Fibroblast of upper back skin (primary cell): ENCODE results near the gene CCDC134.

Source experiments
- DNase-seq: peaks from one replicate; pipeline ENCODE4 v3.0.0-alpha.2; 2013

CCDC134 gene

GRCh38 chr22:41793871-41794270, 6.6 kb upstream of the CCDC134 start:
- no peak for DNase-seq

DNA sequence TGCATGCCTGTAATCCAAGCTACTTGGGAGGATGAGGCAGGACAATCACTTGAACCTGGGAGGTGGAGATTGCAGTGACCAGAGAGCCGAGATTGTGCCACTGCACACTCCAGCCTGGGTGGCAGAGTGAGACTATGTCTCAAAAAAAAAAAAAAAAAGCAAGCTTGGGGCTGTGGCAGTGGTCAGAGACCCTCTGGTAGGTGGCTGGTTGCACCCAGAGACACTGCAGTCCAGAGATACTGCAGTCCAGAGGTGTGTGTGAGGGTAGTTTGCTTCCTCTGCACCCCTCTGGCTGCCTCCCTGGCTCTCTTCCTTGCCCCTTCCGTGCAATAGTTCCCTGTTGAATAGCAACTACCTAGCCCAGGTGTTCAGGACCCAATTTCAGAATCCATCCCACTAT, 1.7 kb upstream of the CCDC134 start:
- DNase-seq = no peak

DNA sequence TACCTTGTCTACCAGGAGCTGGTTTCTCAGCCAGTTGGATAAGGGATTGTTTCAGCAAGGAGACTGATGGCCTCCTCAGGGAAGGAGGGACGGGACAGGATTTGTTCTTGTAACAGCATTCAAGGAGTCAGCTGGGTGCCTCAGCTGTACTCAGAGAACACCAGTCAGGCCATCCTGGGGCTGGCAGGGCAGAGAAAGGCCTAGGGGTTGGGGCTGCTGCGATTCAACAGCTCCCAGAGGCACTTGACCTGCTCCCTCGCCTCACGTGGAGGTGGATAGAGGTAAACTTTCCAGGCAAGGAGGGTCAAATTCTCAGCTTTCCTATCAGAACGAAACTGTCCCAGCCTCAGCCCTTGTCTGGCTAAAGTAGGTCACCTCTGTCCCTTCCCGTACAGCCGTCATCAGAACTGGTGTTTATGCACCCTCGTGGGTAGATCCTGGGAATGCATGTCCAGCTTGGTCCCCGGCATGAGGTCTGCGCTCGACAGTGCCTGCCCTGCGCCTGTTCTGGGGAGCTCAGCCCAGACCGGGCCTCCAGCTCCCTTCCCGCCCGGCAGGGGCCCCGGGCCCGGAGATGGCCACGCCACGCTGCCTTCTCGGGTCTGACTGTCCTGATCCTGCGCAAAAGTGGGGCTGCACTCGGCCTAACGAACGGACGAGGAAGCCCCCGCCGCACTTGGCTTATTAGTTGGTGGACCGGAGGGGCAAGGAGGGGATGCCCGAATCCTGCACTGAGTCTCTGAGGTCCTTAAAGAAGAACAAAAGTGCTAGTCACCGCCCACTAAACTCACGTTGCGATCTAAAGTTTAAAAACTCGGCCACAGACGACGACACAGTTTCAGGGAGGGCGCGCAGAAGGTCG, 762 bp upstream of the CCDC134 start:
- peak; percentile 12 for DNase-seq

DNA sequence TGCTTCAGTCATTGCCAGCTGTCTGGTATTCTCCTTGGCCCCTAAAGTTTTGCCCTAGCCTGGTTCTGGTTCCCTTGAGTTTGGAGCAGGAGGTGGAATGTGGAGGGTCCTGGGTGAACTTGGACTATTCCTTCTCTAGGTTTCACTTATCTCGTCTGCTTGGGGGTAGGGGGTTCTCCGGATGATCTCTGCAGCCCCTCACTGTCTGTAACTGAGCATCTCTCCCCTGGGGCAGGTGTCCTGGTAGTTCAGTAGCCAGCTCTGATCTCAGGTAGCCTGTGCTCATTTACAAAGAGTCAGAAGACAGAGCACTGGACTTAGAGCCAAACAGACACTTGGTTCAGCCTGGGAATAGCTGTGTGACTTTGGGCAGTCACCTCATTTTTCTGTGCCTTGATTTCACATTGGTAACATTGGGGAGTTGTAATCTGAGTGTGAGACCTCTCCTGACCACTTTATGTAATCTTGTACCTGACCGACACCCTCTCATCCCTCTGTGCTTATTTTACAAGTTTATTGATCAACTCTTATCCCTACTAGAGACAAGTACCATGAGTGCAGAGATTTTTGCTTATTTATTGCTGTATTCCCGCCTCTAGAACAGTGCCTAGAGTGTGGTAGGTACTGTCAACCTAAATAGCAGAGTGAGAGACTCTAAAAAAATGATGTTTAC, 804 bp downstream of the CCDC134 start:
- DNase-seq = no peak

GRCh38 chr22:41801886-41802285, 1.4 kb downstream of the CCDC134 start:
- DNase-seq = no peak

- no peak for DNase-seq
Observed at GRCh38 chr22:41805639-41806038, 5.2 kb downstream of the CCDC134 start.

- DNase-seq = no peak
Observed at GRCh38 chr22:41808400-41808799, 7.9 kb downstream of the CCDC134 start.

DNA sequence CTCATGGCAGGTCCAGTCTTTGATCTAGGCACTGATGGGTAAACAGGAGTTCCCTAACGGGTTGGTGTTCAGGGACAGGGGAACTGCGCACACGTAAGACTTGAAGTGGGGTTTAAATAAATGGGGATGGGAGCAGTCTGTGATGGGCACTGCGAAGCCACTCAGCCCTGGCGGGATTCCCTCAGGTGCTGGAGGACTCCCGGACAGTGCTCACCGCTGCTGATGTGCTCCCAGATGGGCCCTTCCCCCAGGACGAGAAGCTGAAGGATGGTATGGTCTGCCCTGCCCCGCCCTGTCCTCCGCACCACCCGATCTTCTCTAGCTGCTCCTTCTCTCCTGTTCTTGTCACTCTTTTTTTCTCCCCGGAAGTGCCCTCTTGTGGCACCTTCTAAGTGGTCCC, 9.5 kb downstream of the CCDC134 start:
- no peak for DNase-seq

DNA sequence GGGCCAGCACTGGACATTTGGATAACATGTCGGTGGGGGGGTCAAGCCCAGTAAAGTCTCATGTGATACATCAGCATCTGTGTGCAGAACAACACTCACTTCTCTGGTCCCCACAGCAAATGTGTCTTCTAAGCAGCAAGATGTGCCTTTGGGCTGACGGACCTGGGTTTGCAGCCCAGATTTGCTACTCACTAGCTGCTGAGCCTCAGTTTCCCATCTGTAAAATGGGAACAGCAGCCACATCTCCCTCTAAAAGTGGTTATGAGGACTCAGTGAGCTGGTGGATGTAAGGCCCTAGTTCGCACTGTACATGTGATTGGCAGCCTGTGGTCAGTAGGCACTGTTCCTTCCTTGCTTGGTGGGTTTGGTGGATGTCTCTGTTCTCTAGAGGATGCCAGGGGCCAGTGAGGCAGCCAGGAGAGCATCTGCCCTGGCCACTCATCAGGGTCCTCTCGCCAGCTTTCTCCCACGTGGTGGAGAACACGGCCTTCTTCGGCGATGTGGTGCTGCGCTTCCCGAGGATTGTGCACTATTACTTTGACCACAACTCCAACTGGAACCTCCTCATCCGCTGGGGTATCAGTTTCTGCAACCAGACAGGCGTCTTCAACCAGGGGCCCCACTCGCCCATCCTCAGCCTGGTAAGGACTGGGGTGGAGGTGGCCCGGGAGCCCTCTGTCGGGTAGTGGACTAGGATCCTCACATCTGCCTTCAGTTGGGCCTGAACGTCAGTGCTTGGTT, 12.5 kb downstream of the CCDC134 start:
- DNase-seq = no peak

DNA sequence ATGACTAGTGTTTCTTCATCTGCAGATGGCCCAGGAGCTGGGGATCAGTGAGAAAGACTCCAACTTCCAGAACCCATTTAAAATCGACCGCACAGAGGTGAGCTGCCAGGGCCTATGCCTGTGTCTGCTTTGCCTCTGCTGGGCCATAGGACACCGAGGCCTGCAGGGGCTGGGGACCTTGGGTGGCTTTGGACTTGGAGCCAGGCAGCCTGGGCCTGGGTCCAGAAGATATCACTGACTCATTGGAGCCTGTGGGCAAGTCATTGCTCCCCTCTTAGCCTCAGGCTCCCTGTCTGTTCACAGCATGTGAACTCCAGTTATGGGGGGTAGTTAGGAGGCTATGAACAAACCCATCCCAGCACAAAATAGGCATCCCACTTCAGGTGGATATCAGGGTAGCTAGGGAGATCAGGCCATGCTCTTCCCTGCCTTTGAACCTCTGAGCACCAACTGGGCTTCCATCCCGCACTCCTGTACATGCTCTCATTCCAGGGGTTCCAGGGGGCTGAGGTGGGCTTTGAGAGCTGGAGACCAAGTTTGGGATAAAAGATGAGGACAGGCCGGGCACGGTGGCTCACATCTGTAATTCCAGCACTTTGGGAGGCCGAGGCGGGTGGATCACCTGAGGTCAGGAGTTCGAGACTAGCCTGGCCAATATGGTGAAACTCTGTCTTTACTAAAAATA, 13.4 kb downstream of the CCDC134 start:
- DNase-seq = no peak

DNA sequence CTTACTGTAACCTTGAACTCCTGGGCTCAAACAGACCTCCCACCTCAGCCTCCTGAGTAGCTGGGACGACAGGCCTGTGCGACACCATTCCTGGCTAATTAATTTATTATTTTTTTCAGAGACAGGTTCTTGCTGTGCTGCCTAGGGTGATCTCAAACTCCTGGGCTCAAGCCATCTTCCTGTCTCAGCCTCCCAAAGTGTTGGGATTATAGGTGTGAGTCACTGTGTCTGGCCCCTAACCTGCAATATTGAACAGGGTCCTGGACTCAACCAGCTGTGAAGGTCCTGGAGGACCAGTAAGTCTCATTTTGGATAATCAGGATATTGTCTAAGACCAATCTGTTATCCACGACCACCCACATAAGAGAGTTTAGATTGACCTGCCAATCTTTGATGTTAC, 15.2 kb downstream of the CCDC134 start:
- DNase-seq = no peak

DNA sequence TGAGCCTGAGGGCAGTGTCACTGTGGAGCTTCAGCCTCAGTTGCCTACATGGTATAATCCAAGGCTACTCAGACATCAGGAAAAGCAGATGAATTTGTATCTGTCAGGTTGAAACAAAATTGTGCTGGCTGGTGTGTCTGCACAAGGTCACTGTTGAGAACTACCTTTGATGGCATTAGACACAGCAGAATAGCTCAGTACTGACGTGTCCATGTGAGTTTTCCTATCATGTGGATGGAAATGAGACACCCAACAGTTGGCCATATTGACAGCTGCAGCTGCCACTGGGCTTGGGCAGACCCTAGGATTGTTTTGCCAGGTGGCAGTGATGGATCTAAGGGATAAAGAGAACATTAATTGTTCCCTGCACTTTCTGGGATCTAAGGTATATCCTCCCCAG, 15.8 kb downstream of the CCDC134 start:
- no peak for DNase-seq

DNA sequence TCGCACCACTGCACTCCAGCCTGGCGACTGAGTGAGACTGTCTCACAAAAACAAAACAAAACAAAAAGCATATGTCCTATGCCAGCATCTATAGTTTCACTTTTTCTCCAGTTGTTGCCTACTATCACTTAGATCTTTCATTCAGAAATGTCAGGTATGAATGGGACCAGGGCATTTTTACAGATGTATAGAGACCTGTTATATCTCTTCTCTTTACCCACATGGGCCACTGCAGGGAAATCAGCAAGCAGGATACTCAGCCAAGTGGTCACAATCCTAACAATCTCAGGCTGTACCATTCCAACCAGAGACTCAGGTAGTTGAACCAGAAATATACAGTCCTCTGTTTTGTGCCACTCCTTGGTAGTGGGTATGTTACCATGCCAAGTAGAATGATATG, 16.4 kb downstream of the CCDC134 start:
- no peak for DNase-seq

DNA sequence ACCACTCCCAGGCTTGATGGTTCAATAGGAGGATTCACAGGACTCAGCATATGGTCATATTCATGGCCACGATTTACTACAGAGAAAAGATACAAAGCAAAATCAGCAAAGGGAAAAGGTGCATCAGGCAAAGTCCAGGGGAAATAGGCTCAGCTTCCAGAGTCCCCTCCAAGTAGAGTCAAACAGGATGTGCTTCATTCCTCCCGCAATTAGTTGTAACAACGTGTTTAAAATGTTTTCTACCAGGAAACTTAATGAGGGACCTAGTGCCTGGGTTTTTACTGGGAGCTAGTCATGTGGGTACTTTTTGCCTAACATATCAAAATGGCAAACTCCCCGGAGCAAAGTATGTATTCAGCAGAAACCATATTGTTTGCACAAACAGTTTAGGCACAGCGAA, 17.5 kb downstream of the CCDC134 start:
- DNase-seq = no peak

DNA sequence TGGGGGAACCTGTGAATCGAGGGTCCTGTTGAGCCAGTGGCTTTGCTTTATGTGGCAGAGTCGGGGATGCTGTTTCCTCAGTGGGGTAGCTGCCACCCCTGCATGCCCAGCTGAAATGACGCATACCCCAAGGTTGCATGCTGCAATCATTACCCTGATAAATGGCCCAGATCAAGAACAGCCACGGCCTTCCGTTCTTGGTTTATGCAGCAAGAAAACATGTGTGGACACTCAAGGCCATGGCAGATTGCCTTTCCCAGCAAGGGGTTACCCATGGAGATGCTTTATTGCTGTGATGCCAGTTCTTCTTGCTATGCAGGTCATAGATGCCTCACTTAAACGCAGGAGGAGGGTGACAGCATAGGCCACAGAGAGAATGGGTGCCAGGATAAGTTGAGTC, 18.1 kb downstream of the CCDC134 start:
- no peak for DNase-seq

DNA sequence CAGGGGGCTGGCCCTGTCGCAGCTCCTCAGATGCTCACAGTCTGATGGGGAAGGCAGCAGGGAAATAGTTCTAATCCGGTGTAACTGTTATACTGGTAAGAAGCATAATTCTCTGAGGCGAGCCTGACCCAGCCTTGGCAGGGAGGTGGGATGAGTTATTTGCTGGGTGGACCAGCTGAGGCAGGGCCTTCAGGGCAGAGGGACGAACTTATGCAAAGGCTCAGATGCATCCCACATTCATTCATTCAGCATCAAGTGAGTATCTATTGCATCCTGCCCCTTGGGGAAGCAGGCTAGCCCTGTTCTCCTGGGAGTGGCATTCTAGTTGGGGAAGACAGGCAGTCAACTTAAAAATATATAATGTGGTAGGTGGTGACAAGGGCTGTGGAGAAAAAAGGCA, 18.8 kb downstream of the CCDC134 start:
- DNase-seq = no peak

DNA sequence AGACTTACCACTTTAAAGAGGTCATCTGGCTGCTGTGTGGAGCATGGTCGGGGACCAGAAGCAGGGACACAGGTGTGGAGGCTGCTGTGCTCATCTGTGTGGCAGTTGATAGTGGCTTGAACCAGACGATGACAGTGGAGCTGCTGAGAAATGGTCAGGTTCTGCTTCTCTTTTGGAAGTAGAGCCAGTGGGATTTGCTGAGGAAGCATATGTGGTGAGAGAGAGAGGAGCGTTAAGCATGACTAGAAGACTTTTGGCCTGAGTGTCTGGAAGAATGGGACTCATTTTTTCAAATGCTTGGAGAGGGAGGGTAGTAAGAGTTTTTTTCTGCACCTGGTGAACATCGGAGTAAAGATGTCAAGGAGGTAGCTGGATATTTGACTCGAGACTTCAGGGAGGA, 20.0 kb downstream of the CCDC134 start:
- no peak for DNase-seq

- no peak for DNase-seq
Observed at GRCh38 chr22:41821471-41822316, 21.2 kb downstream of the CCDC134 start.

GRCh38 chr22:41822317-41823057, 22.0 kb downstream of the CCDC134 start:
- DNase-seq = peak; percentile 76

DNA sequence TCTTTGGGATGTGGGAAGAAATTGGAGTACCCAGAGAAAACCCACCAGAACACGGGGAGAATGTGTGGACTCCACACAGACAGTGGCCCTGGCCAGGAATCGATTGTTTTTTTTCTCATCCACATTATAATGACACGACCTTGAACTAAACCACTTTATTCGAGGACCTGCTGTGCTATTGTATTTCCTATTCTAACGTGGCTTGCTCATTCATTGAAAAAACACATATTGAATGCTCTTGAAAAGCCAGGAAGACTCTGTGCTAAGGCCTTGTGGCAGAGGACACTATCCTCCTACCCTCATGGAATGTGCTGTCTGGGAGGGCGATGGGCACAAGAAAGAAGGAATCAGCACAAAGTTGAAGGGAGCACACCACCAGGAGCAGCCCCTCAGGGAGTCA, 23.3 kb downstream of the CCDC134 start:
- DNase-seq = no peak

DNA sequence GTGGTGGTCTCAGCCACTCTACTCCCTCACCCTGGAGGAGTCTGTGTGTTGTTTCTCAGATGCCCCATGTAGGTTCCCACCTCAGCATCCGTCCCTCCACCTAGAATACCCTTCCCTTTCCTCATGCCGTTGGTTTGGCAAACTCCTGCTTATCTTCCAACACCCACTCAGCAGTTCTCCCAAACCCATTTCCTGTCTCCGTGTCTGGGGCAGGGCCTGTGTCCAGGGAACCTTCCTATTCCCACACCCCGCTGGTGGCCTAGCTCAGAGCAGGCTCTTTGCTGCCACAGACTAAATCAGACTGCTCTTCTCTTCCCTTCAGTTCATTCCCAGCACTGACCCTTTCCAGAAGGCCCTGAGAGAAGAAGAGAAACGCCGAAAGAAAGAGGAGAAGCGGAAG, 24.9 kb downstream of the CCDC134 start:
- no peak for DNase-seq

- DNase-seq = no peak
Observed at GRCh38 chr22:41826021-41826420, 25.5 kb downstream of the CCDC134 start.
